HCEC 1CT (cell line): ENCODE data around the gene KANSL1L.

Experiments used
- DNase-seq: peaks from one replicate; pipeline ENCODE4 v3.0.0-alpha.2; 2017

Gene KANSL1L

GRCh38 chr2:210063306-210063705 is 107.9 kb downstream of the KANSL1L start:
- DNase-seq, result no peak

GRCh38 chr2:210055825-210056224 is 115.4 kb downstream of the KANSL1L start:
- no peak for DNase-seq

- no peak for DNase-seq
Observed at GRCh38 chr2:210054696-210055095, 116.5 kb downstream of the KANSL1L start.

GRCh38 chr2:210050885-210051284 is 120.3 kb downstream of the KANSL1L start:
- DNase-seq, result no peak

- no peak for DNase-seq
Observed at GRCh38 chr2:210049831-210050230, 121.4 kb downstream of the KANSL1L start.

GRCh38 chr2:210046851-210047500 is 124.2 kb downstream of the KANSL1L start:
- no peak for DNase-seq

GRCh38 chr2:210038078-210038477 is 133.1 kb downstream of the KANSL1L start:
- no peak for DNase-seq

- no peak for DNase-seq
Observed at GRCh38 chr2:210035679-210036078, 135.5 kb downstream of the KANSL1L start.

- DNase-seq, result no peak
Observed at GRCh38 chr2:210034087-210034683, 137.0 kb downstream of the KANSL1L start.

- no peak for DNase-seq
Observed at GRCh38 chr2:210028178-210028577, 143.0 kb downstream of the KANSL1L start.

GRCh38 chr2:210027608-210028007 is 143.6 kb downstream of the KANSL1L start:
- DNase-seq, result no peak

GRCh38 chr2:210022824-210023223 is 148.4 kb downstream of the KANSL1L start:
- DNase-seq, result no peak

- DNase-seq, result no peak
Observed at GRCh38 chr2:210020138-210020537, 151.1 kb downstream of the KANSL1L start.

GRCh38 chr2:210009896-210010295 is 161.3 kb downstream of the KANSL1L start:
- DNase-seq, result no peak

GRCh38 chr2:210009126-210009525 is 162.1 kb downstream of the KANSL1L start:
- DNase-seq, result no peak

GRCh38 chr2:210007895-210008294 is 163.3 kb downstream of the KANSL1L start:
- no peak for DNase-seq

GRCh38 chr2:210004881-210005280 is 166.3 kb downstream of the KANSL1L start:
- DNase-seq, result no peak

- DNase-seq, result no peak
Observed at GRCh38 chr2:210003359-210003758, 167.8 kb downstream of the KANSL1L start.

GRCh38 chr2:210002158-210003157 is 168.8 kb downstream of the KANSL1L start, which contains the start of gene RPE:
Gene RPE (plus strand): TSS chr2:210002638. CDS start chr2:210002662, 24 bp downstream.
- DNase-seq, result peak; percentile 94

GRCh38 chr2:210000464-210001324 is 170.5 kb downstream of the KANSL1L start:
- DNase-seq, result no peak

GRCh38 chr2:209998596-209998995 is 172.6 kb downstream of the KANSL1L start:
- DNase-seq, result no peak

- DNase-seq, result no peak
Observed at GRCh38 chr2:209993968-209994367, 177.2 kb downstream of the KANSL1L start.
